Neural progenitor cell (in vitro differentiated cells): ENCODE measurements around the gene CROCC2. TPM values are rescaled to one million over a fixed set of nuclear protein-coding genes. Genes with fewer than 3 reads are reported as not detected.
A peak's percentile ranks its signal among the peaks of the same experiment; 100 is the strongest.

Experiments
- DNase-seq: peaks from one replicate; pipeline ENCODE4 v3.0.0-alpha.2; 2016; ENCODE audit warnings: low spot score
- H2AFZ ChIP-seq: fragments of 200-600 bp; sonication (generic); replicated peaks from 2 replicates; pipeline ENCODE4 v1.6.1; 2016; ENCODE audit warnings: antibody characterized with exemption
- H3F3A ChIP-seq: fragments of 200-600 bp; sonication (generic); 2 replicates; pipeline ENCODE4 v1.6.1; 2016; ENCODE audit warnings: antibody characterized with exemption, low read depth
- H3K27ac ChIP-seq: fragments of 200-600 bp; sonication (generic); 2 replicates; pipeline ENCODE4 v1.5.1; 2016; ENCODE audit warnings: mild to moderate bottlenecking
- H3K27me3 ChIP-seq: fragments of 200-600 bp; sonication (generic); 2 replicates; pipeline ENCODE4 v1.6.1; 2016; ENCODE audit warnings: mild to moderate bottlenecking, moderate library complexity
- H3K36me3 ChIP-seq: fragments of 200-600 bp; sonication (generic); 2 replicates; pipeline ENCODE4 v1.5.1; 2016
- H3K4me1 ChIP-seq: fragments of 200-600 bp; sonication (generic); 2 replicates; pipeline ENCODE4 v1.6.1; 2016; ENCODE audit warnings: mixed run types
- H3K4me2 ChIP-seq: fragments of 200-600 bp; sonication (generic); 2 replicates; pipeline ENCODE4 v1.6.1; 2016
- H3K4me3 ChIP-seq: fragments of 200-600 bp; sonication (generic); 2 replicates; pipeline ENCODE4 v1.5.1; 2016
- H3K79me2 ChIP-seq: fragments of 200-600 bp; sonication (generic); 2 replicates; pipeline ENCODE4 v1.6.1; 2016; ENCODE audit warnings: low read depth
- H3K9ac ChIP-seq: fragments of 200-600 bp; sonication (generic); 2 replicates; pipeline ENCODE4 v1.6.1; 2016
- H3K9me3 ChIP-seq: fragments of 200-600 bp; sonication (generic); 2 replicates; pipeline ENCODE4 v1.5.1; 2016; ENCODE audit warnings: low read depth
- H4K20me1 ChIP-seq: fragments of 200-600 bp; sonication (generic); 2 replicates; pipeline ENCODE4 v1.6.1; 2016; ENCODE audit warnings: low read depth
- H3K27ac Mint-ChIP-seq: 3 replicates; pipeline ENCODE4 v1.8.0; 2021; ENCODE audit warnings: mixed read lengths
- H3K27me3 Mint-ChIP-seq: 2 replicates; pipeline ENCODE4 v1.8.0; 2022; ENCODE audit warnings: low read depth, mild to moderate bottlenecking, inconsistent platforms, moderate library complexity, mixed read lengths; ENCODE audit not compliant: insufficient read depth
- H3K36me3 Mint-ChIP-seq: 3 replicates; pipeline ENCODE4 v1.8.0; 2021; ENCODE audit warnings: mixed read lengths
- H3K4me1 Mint-ChIP-seq: 3 replicates; pipeline ENCODE4 v1.8.0; 2021; ENCODE audit warnings: mixed read lengths
- H3K4me3 Mint-ChIP-seq: 3 replicates; pipeline ENCODE4 v1.8.0; 2021; ENCODE audit warnings: mild to moderate bottlenecking, moderate library complexity, mixed read lengths
- H3K9me3 Mint-ChIP-seq: 3 replicates; pipeline ENCODE4 v1.8.0; 2020; ENCODE audit warnings: mixed read lengths
- CTCF ChIP-seq: fragments of 200-600 bp; sonication (generic); IDR thresholded peaks from 2 replicates; pipeline ENCODE4 v1.5.1; 2017; ENCODE audit warnings: antibody characterized with exemption, mild to moderate bottlenecking
- EZH2 ChIP-seq: fragments of 200-600 bp; sonication (generic); IDR thresholded peaks from 2 replicates; pipeline ENCODE4 v1.6.1; 2017; ENCODE audit warnings: antibody characterized with exemption, mild to moderate bottlenecking, moderate library complexity
- EZH2phosphoT487 ChIP-seq: fragments of 200-600 bp; sonication (generic); IDR thresholded peaks from 2 replicates; pipeline ENCODE4 v1.6.1; 2017; ENCODE audit warnings: antibody characterized with exemption
- total RNA-seq: library from RNA; depleted of rRNA; stranded (reverse); fragments of >200 nt; gene quantifications from 2 replicates; pipeline ENCODE4 v1.2.3, GENCODE V29; 2015; ENCODE audit warnings: low replicate concordance

CROCC2 gene
- total RNA-seq, 1 donor from 2014 or later = not detected

GRCh38 chr2:240967681-240968621 lies 61.8 kb downstream of the CROCC2 start:
- Histone ChIP-seq H3K9me3 (no peaks in the 10 kb centered on the region), H3F3A (no peaks in the 10 kb centered on the region), H3K27me3 (no peaks in the 10 kb centered on the region), H3K36me3 (no peaks in the 10 kb centered on the region), H4K20me1 (no peaks in the 10 kb centered on the region), H3K4me1 (no peaks in the 10 kb centered on the region), H3K9ac (no peak overlapping the region), H3K4me2 (no peak overlapping the region), H3K4me3 (no peak overlapping the region), H2AFZ (no peak overlapping the region), H3K79me2 (no peaks in the 10 kb centered on the region), H3K27ac (no peak overlapping the region)
- Mint-ChIP-seq H3K36me3 (no peaks in the 10 kb centered on the region), H3K4me1 (peaks cover 6% of the 10 kb centered on the region), H3K27me3 (peaks cover 4% of the 10 kb centered on the region), H3K9me3 (no peaks in the 10 kb centered on the region), H3K4me3 (no peak overlapping the region), H3K27ac (no peak overlapping the region)
- no peak for DNase-seq
- TF ChIP-seq EZH2phosphoT487 = no peak
- no peak for TF ChIP-seq EZH2
- no peak for TF ChIP-seq CTCF

- Histone ChIP-seq H3K9ac (no peak overlapping the region), H3K4me2 (no peak overlapping the region), H3K36me3 (no peaks in the 10 kb centered on the region), H3K27me3 (no peaks in the 10 kb centered on the region), H3K4me1 (no peaks in the 10 kb centered on the region), H4K20me1 (no peaks in the 10 kb centered on the region), H2AFZ (no peak overlapping the region), H3K4me3 (no peak overlapping the region), H3K79me2 (no peaks in the 10 kb centered on the region), H3K9me3 (no peaks in the 10 kb centered on the region), H3F3A (no peaks in the 10 kb centered on the region), H3K27ac (no peak overlapping the region)
- H3K27me3 Mint-ChIP-seq = peaks cover 7% of the 10 kb centered on the region
- H3K4me3 Mint-ChIP-seq = no peak overlapping the region
- DNase-seq = peak; percentile 31
- H3K9me3 Mint-ChIP-seq = no peaks in the 10 kb centered on the region
- H3K4me1 Mint-ChIP-seq = peaks cover 14% of the 10 kb centered on the region
- H3K36me3 Mint-ChIP-seq = no peaks in the 10 kb centered on the region
- no peak overlapping the region for H3K27ac Mint-ChIP-seq
- no peak for TF ChIP-seq EZH2phosphoT487
- no peak for TF ChIP-seq EZH2
- no peak for TF ChIP-seq CTCF
Measured at GRCh38 chr2:240968731-240969624, 62.8 kb downstream of the CROCC2 start.

GRCh38 chr2:240970104-240970503 lies 64.0 kb downstream of the CROCC2 start:
- DNase-seq = no peak

More at GRCh38 chr2:240970104-240970503, 64.0 kb downstream of the CROCC2 start:
- TF ChIP-seq EZH2phosphoT487 = no peak
- TF ChIP-seq CTCF = no peak
- H2AFZ ChIP-seq = no peak overlapping the region
- H3K36me3 ChIP-seq = no peaks in the 10 kb centered on the region
- no peak overlapping the region for H3K9ac ChIP-seq
- H3K9me3 Mint-ChIP-seq = no peaks in the 10 kb centered on the region
- no peaks in the 10 kb centered on the region for H3K79me2 ChIP-seq
- H3K4me2 ChIP-seq = no peak overlapping the region
- no peaks in the 10 kb centered on the region for H3K36me3 Mint-ChIP-seq
- no peak overlapping the region for H3K27ac ChIP-seq
- no peaks in the 10 kb centered on the region for H3K4me1 ChIP-seq
- H3K4me3 ChIP-seq = no peak overlapping the region
- H3K27ac Mint-ChIP-seq = no peak overlapping the region
- H3K4me1 Mint-ChIP-seq = peaks cover 15% of the 10 kb centered on the region
- H3K9me3 ChIP-seq = no peaks in the 10 kb centered on the region
- no peaks in the 10 kb centered on the region for H4K20me1 ChIP-seq
- no peaks in the 10 kb centered on the region for H3F3A ChIP-seq
- H3K27me3 ChIP-seq = peaks cover 5% of the 10 kb centered on the region
- no peak overlapping the region for H3K4me3 Mint-ChIP-seq
- H3K27me3 Mint-ChIP-seq = peaks cover 14% of the 10 kb centered on the region
